Anterior cingulate cortex (tissue), 58 donors: Measurements from ENCODE around the gene MEIS3.
A peak's percentile ranks its signal among the peaks of the same experiment; 100 is the strongest.

ENCODE experiments used
- DNase-seq, 58 donors: peaks; one replicate each; lab custom pipeline; 2025; lab: John Stamatoyannopoulos, UW

The MEIS3 gene

GRCh38 chr19:47419030-47419783 lies at the start of gene MEIS3:
TSS of gene MEIS3 (minus strand) at chr19:47419527. CDS start at chr19:47419081, 446 bp downstream.
- DNase-seq = peak in 1 of 58 donors; percentile 13

- DNase-seq = no peak
These were observed 48.6 kb upstream of the MEIS3 start for GRCh38 chr19:47467914-47468313.

- no peak for DNase-seq
These were observed 46.6 kb upstream of the MEIS3 start for GRCh38 chr19:47465957-47466356.

GRCh38 chr19:47464675-47465419 lies 45.5 kb upstream of the MEIS3 start:
- DNase-seq = no peak

- no peak for DNase-seq
These were observed 42.5 kb upstream of the MEIS3 start for GRCh38 chr19:47461876-47462275.

GRCh38 chr19:47459477-47459876 lies 40.1 kb upstream of the MEIS3 start:
- DNase-seq = no peak

- no peak for DNase-seq
These were observed 39.3 kb upstream of the MEIS3 start for GRCh38 chr19:47458672-47459071.

GRCh38 chr19:47456721-47457474 lies 37.6 kb upstream of the MEIS3 start:
- no peak for DNase-seq

GRCh38 chr19:47450478-47450877 lies 31.2 kb upstream of the MEIS3 start:
- no peak for DNase-seq

- DNase-seq = no peak
These were observed 29.0 kb upstream of the MEIS3 start for GRCh38 chr19:47448360-47448727.

GRCh38 chr19:47447470-47448359 lies 28.4 kb upstream of the MEIS3 start:
- peak in 46 of 58 donors; percentile 6 to 78 (median 50) for DNase-seq

- DNase-seq = peak in 17 of 58 donors; percentile 13 to 56 (median 33)
These were observed 27.5 kb upstream of the MEIS3 start for GRCh38 chr19:47446534-47447469.

GRCh38 chr19:47445937-47446402 lies 26.6 kb upstream of the MEIS3 start:
- peak in 36 of 58 donors; percentile 5 to 70 (median 26) for DNase-seq

GRCh38 chr19:47445527-47445926 lies 26.2 kb upstream of the MEIS3 start:
- peak in 2 of 58 donors; percentile 22 to 25 for DNase-seq

GRCh38 chr19:47444388-47444821 lies 25.1 kb upstream of the MEIS3 start:
- peak in 1 of 58 donors; percentile 23 for DNase-seq

- DNase-seq = peak in 38 of 58 donors; percentile 6 to 84 (median 42)
These were observed 24.0 kb upstream of the MEIS3 start for GRCh38 chr19:47443331-47443730.

GRCh38 chr19:47438793-47439220 lies 19.5 kb upstream of the MEIS3 start:
- DNase-seq = no peak

GRCh38 chr19:47437500-47437899 lies 18.2 kb upstream of the MEIS3 start:
- no peak for DNase-seq
